ENCODE results near the gene FMR1. TPM values are rescaled to one million over a fixed set of nuclear protein-coding genes. Genes with fewer than 3 reads are reported as not detected.

Gene FMR1
- total and polyA plus RNA-seq, 2 donors = 27.1 to 46.9 TPM

DNA sequence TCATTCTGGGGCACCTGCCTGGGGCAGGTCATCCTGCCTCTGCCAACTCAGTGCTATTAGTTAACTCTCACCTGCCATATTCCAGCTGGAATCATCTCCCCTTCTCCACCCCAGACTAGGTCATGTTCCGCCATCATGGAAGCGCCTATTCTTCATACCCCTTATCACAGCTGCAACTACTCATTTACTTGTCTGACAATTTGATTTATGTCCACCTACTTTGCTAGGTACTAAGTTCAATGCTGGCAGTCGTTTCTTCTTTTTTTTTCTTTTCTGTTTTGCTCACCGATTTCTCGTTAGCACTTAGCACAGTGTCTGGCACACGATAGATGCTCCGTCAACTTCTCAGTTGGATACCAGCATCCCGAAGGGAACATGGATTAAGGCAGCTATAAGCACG lies 1.1 kb upstream of the FMR1 start:
- no peaks in the 10 kb centered on the region for H3K36me3 ChIP-seq (ENCODE audit: control insufficient read depth in 2 of 2, insufficient read depth in 2 of 2, low read length in 1 of 2)
- no peak for DNase-seq (ENCODE audit: low read depth in 6 of 9, low spot score in 9 of 9)
- WGBS = 94% methylated on average over 9 of the region's 9 CpGs
- no peaks in the 10 kb centered on the region for H3K9me3 ChIP-seq (ENCODE audit: control insufficient read depth in 2 of 2, insufficient read depth in 1 of 2, low read length in 1 of 2)
- no peaks in the 10 kb centered on the region for H3K27me3 ChIP-seq (ENCODE audit: control insufficient read depth in 2 of 2, insufficient read depth in 1 of 2, low read length in 1 of 2)
- no peak overlapping the region for H3K4me3 ChIP-seq (ENCODE audit: low read length in 2 of 2)
- H3K4me1 ChIP-seq (ENCODE audit: control insufficient read depth in 2 of 2, insufficient read depth in 2 of 2, low read length in 2 of 2) = peaks cover 0 to 8% of the 10 kb centered on the region in 2 donors
- no peak overlapping the region for H3K27ac ChIP-seq (ENCODE audit: low read depth in 1 of 2, low read length in 1 of 2)

DNA sequence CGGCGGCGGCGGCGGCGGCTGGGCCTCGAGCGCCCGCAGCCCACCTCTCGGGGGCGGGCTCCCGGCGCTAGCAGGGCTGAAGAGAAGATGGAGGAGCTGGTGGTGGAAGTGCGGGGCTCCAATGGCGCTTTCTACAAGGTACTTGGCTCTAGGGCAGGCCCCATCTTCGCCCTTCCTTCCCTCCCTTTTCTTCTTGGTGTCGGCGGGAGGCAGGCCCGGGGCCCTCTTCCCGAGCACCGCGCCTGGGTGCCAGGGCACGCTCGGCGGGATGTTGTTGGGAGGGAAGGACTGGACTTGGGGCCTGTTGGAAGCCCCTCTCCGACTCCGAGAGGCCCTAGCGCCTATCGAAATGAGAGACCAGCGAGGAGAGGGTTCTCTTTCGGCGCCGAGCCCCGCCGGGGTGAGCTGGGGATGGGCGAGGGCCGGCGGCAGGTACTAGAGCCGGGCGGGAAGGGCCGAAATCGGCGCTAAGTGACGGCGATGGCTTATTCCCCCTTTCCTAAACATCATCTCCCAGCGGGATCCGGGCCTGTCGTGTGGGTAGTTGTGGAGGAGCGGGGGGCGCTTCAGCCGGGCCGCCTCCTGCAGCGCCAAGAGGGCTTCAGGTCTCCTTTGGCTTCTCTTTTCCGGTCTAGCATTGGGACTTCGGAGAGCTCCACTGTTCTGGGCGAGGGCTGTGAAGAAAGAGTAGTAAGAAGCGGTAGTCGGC lies 528 bp downstream of the FMR1 start:
- peak in 7 of 9 donors; percentile 20 to 71 (median 36) for DNase-seq (ENCODE audit: low read depth in 6 of 9, low spot score in 9 of 9)

DNA sequence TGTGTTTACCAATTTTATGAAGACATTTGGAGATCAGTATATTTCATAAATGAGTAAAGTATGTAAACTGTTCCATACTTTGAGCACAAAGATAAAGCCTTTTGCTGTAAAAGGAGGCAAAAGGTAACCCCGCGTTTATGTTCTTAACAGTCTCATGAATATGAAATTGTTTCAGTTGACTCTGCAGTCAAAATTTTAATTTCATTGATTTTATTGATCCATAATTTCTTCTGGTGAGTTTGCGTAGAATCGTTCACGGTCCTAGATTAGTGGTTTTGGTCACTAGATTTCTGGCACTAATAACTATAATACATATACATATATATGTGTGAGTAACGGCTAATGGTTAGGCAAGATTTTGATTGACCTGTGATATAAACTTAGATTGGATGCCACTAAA lies 1.9 kb downstream of the FMR1 start:
- Histone ChIP-seq H3K4me3 (ENCODE audit: low read length in 2 of 2) (peak overlapping the region; percentile 81 to 82), H3K4me1 (ENCODE audit: control insufficient read depth in 2 of 2, insufficient read depth in 2 of 2, low read length in 2 of 2) (peaks cover 0 to 8% of the 10 kb centered on the region in 2 donors), H3K27ac (ENCODE audit: low read depth in 1 of 2, low read length in 1 of 2) (no peak overlapping the region), H3K9me3 (ENCODE audit: control insufficient read depth in 2 of 2, insufficient read depth in 1 of 2, low read length in 1 of 2) (no peaks in the 10 kb centered on the region), H3K27me3 (ENCODE audit: control insufficient read depth in 2 of 2, insufficient read depth in 1 of 2, low read length in 1 of 2) (no peaks in the 10 kb centered on the region), H3K36me3 (ENCODE audit: control insufficient read depth in 2 of 2, insufficient read depth in 2 of 2, low read length in 1 of 2) (no peaks in the 10 kb centered on the region)
- WGBS = 82% methylated on average over 6 of the region's 6 CpGs
- DNase-seq (ENCODE audit: low read depth in 6 of 9, low spot score in 9 of 9) = no peak

More for the DNA sequence above, 528 bp downstream of the FMR1 start:
- no peaks in the 10 kb centered on the region for H3K36me3 ChIP-seq (ENCODE audit: control insufficient read depth in 2 of 2, insufficient read depth in 2 of 2, low read length in 1 of 2)
- H3K27ac ChIP-seq (ENCODE audit: low read depth in 1 of 2, low read length in 1 of 2) = peak overlapping the region; percentile 83 to 91
- H3K4me3 ChIP-seq (ENCODE audit: low read length in 2 of 2) = peak overlapping the region; percentile 81 to 82
- no peaks in the 10 kb centered on the region for H3K9me3 ChIP-seq (ENCODE audit: control insufficient read depth in 2 of 2, insufficient read depth in 1 of 2, low read length in 1 of 2)
- no peaks in the 10 kb centered on the region for H3K27me3 ChIP-seq (ENCODE audit: control insufficient read depth in 2 of 2, insufficient read depth in 1 of 2, low read length in 1 of 2)
- under 1% methylated on average over 52 of the region's 58 CpGs for WGBS
- peaks cover 0 to 8% of the 10 kb centered on the region in 2 donors for H3K4me1 ChIP-seq (ENCODE audit: control insufficient read depth in 2 of 2, insufficient read depth in 2 of 2, low read length in 2 of 2)

DNA sequence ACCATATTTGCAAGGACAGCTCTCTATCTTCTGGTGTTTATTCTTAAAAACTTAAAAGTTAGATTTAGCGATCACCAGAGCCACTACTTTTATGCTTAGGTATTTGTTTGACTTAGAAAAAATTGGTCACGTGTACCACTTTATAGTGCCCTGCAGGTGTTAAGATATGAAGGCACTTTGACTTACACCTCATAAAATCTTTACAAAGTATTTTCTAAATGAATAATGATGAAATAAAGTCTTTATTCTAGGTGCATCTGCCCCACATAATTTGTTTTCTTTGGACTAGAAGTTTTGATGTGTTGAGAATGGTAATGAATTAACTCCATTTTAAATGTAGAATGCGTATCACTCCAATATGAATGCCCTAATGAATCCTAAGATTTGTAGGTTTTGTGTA lies 2.9 kb downstream of the FMR1 start:
- no peak overlapping the region for H3K4me3 ChIP-seq (ENCODE audit: low read length in 2 of 2)
- peaks cover 0 to 8% of the 10 kb centered on the region in 2 donors for H3K4me1 ChIP-seq (ENCODE audit: control insufficient read depth in 2 of 2, insufficient read depth in 2 of 2, low read length in 2 of 2)
- WGBS = 68% methylated on average over 3 of the region's 3 CpGs
- no peaks in the 10 kb centered on the region for H3K36me3 ChIP-seq (ENCODE audit: control insufficient read depth in 2 of 2, insufficient read depth in 2 of 2, low read length in 1 of 2)
- no peak overlapping the region for H3K27ac ChIP-seq (ENCODE audit: low read depth in 1 of 2, low read length in 1 of 2)
- no peak for DNase-seq (ENCODE audit: low read depth in 6 of 9, low spot score in 9 of 9)
- no peaks in the 10 kb centered on the region for H3K27me3 ChIP-seq (ENCODE audit: control insufficient read depth in 2 of 2, insufficient read depth in 1 of 2, low read length in 1 of 2)
- H3K9me3 ChIP-seq (ENCODE audit: control insufficient read depth in 2 of 2, insufficient read depth in 1 of 2, low read length in 1 of 2) = no peaks in the 10 kb centered on the region

DNA sequence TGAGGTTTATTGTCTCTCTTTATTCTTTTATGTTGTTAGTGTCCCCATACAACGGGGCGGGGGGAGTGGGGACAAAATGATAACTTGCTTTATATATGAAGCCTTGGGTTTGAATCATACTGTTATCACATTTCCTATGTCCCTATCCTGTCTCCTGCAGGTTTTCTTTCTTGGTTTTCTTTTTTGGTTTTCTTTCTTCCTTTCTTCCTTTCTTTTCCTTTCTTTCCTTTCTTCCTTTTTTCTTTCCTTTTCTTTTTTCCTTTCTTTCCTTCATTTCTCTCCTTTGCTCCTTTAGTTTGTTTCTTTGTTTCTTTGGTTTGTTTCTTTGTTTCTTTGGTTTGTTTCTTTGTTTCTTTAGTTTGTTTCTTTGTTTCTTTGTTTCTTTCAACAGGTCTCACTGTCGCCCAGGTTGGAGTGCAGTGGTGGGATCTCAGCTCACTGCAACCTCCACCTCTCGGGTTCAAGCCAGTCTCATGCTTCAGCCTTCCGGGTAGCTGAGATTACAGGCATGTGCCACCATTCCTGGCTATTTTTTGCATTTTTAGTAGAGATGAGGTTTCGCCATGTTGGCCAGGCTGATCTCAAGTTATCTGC lies 4.8 kb downstream of the FMR1 start:
- Histone ChIP-seq H3K9me3 (ENCODE audit: control insufficient read depth in 2 of 2, insufficient read depth in 1 of 2, low read length in 1 of 2) (no peaks in the 10 kb centered on the region), H3K4me1 (ENCODE audit: control insufficient read depth in 2 of 2, insufficient read depth in 2 of 2, low read length in 2 of 2) (peaks cover 0 to 3% of the 10 kb centered on the region in 2 donors), H3K4me3 (ENCODE audit: low read length in 2 of 2) (no peak overlapping the region), H3K27ac (ENCODE audit: low read depth in 1 of 2, low read length in 1 of 2) (no peak overlapping the region), H3K36me3 (ENCODE audit: control insufficient read depth in 2 of 2, insufficient read depth in 2 of 2, low read length in 1 of 2) (no peaks in the 10 kb centered on the region), H3K27me3 (ENCODE audit: control insufficient read depth in 2 of 2, insufficient read depth in 1 of 2, low read length in 1 of 2) (no peaks in the 10 kb centered on the region)
- no peak for DNase-seq (ENCODE audit: low read depth in 6 of 9, low spot score in 9 of 9)
- WGBS = 96% methylated on average over 6 of the region's 6 CpGs

DNA sequence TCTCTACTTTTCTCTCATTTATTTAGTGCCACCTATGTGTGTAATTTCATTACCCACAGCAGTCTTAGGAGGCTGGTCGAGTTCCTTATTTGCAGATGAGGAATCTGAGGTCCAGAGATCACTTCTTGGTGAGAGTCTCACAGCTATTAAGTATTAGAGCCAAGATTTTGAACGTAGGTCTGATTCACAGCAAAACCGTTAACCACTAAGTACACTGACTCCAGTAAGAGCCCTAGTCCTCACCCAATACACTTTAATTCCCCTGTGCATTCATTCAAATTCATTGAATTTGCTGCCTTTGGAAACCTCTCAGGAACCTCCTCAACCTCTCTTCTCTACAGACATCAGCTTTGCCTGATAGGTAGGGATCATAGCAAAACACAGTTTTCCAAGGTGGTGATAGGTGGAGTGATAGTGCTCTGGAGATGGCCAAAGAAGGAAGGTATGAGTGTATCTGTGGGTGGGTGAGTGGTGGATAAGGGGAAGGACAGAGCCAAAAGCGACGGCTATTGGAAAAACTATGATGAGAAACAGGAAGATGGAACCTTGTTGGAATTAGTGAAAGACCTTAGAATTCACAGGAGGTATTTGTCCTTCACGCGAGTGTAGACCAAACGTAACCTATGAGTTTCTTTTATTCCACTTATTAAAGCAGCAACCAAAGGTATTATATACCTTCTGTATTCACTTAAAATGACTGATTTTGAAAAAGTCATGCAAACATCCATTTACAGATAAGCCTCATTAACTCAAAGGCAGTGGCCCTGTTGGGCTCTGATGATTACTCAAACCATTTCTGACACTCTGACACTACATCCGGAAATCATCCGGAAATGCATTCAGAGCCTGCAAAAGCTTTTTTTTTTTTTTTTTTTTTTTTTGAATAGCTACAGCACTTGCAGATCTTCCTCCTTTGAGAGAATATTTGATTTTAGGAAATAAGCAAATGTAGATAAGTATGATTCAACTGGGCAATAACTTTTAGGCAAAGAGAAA lies 6.3 kb downstream of the FMR1 start:
- DNase-seq (ENCODE audit: low read depth in 6 of 9, low spot score in 9 of 9) = peak in 2 of 9 donors; percentile 13 to 31
- H3K9me3 ChIP-seq (ENCODE audit: control insufficient read depth in 2 of 2, insufficient read depth in 1 of 2, low read length in 1 of 2) = no peaks in the 10 kb centered on the region
- no peaks in the 10 kb centered on the region for H3K27me3 ChIP-seq (ENCODE audit: control insufficient read depth in 2 of 2, insufficient read depth in 1 of 2, low read length in 1 of 2)
- H3K4me3 ChIP-seq (ENCODE audit: low read length in 2 of 2) = no peak overlapping the region
- 65% methylated on average over 10 of the region's 10 CpGs for WGBS
- no peaks in the 10 kb centered on the region for H3K36me3 ChIP-seq (ENCODE audit: control insufficient read depth in 2 of 2, insufficient read depth in 2 of 2, low read length in 1 of 2)
- H3K4me1 ChIP-seq (ENCODE audit: control insufficient read depth in 2 of 2, insufficient read depth in 2 of 2, low read length in 2 of 2) = peaks cover 0 to 3% of the 10 kb centered on the region in 2 donors
- H3K27ac ChIP-seq (ENCODE audit: low read depth in 1 of 2, low read length in 1 of 2) = no peak overlapping the region

DNA sequence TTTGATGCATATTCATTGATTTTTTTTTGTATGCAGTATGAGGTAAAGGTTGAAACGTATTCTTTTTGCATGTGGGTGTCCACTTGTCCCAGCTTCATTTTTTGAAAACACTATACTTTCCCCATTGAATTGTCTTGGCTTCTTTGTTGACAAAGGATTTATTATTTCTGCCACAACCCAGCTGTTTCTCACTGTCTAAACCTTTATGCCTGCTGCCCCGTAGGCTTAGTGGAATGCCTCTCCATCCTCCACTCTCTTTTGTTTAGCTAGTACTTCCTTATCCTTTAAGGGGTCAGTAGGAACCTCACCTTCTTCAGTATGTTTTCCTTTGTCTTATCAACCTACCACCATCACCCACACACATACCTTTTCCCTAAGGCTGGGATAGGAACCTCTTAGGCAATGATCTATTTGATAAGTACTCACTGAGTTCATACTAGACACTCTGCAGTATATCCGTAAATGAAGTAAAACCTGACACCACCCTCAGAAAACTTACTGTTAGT lies 8.5 kb downstream of the FMR1 start:
- Histone ChIP-seq H3K4me1 (ENCODE audit: control insufficient read depth in 2 of 2, insufficient read depth in 2 of 2, low read length in 2 of 2) (no peaks in the 10 kb centered on the region), H3K4me3 (ENCODE audit: low read length in 2 of 2) (no peak overlapping the region), H3K36me3 (ENCODE audit: control insufficient read depth in 2 of 2, insufficient read depth in 2 of 2, low read length in 1 of 2) (peaks cover 0 to 6% of the 10 kb centered on the region in 2 donors), H3K27me3 (ENCODE audit: control insufficient read depth in 2 of 2, insufficient read depth in 1 of 2, low read length in 1 of 2) (no peaks in the 10 kb centered on the region), H3K9me3 (ENCODE audit: control insufficient read depth in 2 of 2, insufficient read depth in 1 of 2, low read length in 1 of 2) (no peaks in the 10 kb centered on the region), H3K27ac (ENCODE audit: low read depth in 1 of 2, low read length in 1 of 2) (no peak overlapping the region)
- WGBS = 96% methylated on average over 3 of the region's 3 CpGs
- no peak for DNase-seq (ENCODE audit: low read depth in 6 of 9, low spot score in 9 of 9)

DNA sequence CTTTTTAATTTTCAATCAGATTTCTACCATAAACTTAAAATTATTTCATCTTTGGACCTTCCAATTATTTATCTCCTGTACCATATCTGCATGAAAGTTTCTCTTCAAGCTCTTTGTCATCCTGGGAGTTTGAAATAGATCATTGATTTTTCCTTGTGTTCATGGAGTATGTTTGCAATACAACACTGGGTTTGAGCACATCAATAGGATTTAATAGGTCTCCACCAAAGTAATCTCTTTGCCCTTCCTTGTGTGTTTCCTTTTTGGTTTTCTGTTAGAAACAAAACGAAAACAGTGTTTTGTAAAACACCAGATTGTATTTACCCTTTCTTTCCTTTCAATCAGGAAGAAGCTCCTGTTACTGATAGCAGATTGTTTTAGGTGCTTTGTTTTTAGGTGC lies 11.9 kb downstream of the FMR1 start:
- Histone ChIP-seq H3K27ac (ENCODE audit: low read depth in 1 of 2, low read length in 1 of 2) (no peak overlapping the region), H3K27me3 (ENCODE audit: control insufficient read depth in 2 of 2, insufficient read depth in 1 of 2, low read length in 1 of 2) (no peaks in the 10 kb centered on the region), H3K9me3 (ENCODE audit: control insufficient read depth in 2 of 2, insufficient read depth in 1 of 2, low read length in 1 of 2) (no peaks in the 10 kb centered on the region), H3K4me3 (ENCODE audit: low read length in 2 of 2) (no peak overlapping the region), H3K4me1 (ENCODE audit: control insufficient read depth in 2 of 2, insufficient read depth in 2 of 2, low read length in 2 of 2) (no peaks in the 10 kb centered on the region), H3K36me3 (ENCODE audit: control insufficient read depth in 2 of 2, insufficient read depth in 2 of 2, low read length in 1 of 2) (peaks cover 7 to 17% of the 10 kb centered on the region in 2 donors)
- WGBS = 76% methylated on average over 1 of the region's 1 CpG
- DNase-seq (ENCODE audit: low read depth in 6 of 9, low spot score in 9 of 9) = no peak

All from thymus (tissue), 11 donors.